Choroid plexus epithelial cell (primary cell): ENCODE data around the gene TCF19.

Experiments used
- DNase-seq: peaks from one replicate; pipeline ENCODE4 v3.0.0-alpha.2; 2010; ENCODE audit warnings: low read depth
- H3K4me3 ChIP-seq: 2 replicates; pipeline ENCODE4 v1.5.1; 2011; ENCODE audit warnings: low read depth, mild to moderate bottlenecking, control low read depth, low read length, moderate library complexity
- CTCF ChIP-seq: conservative IDR thresholded peaks from 2 replicates; pipeline ENCODE4 v1.5.1; 2011; ENCODE audit warnings: low read depth, mild to moderate bottlenecking, control low read depth, inconsistent platforms, low read length, moderate library complexity

TCF19 gene

GRCh38 chr6:31170987-31171671 lies 12.7 kb downstream of the TCF19 start:
- no peak for TF ChIP-seq CTCF
- no peak overlapping the region for H3K4me3 ChIP-seq
- DNase-seq = no peak

- H3K4me3 ChIP-seq = no peak overlapping the region
- TF ChIP-seq CTCF = no peak
- no peak for DNase-seq
Observed at GRCh38 chr6:31171931-31172905, 13.8 kb downstream of the TCF19 start.

GRCh38 chr6:31172973-31173384 lies 14.6 kb downstream of the TCF19 start:
- H3K4me3 ChIP-seq = no peak overlapping the region
- no peak for TF ChIP-seq CTCF
- DNase-seq = no peak

- peak; percentile 11 for DNase-seq
- no peak for TF ChIP-seq CTCF
- H3K4me3 ChIP-seq = no peak overlapping the region
Observed at GRCh38 chr6:31173406-31173805, 15.0 kb downstream of the TCF19 start.

GRCh38 chr6:31174378-31174777 lies 16.0 kb downstream of the TCF19 start:
- no peak for DNase-seq
- no peak for TF ChIP-seq CTCF
- no peak overlapping the region for H3K4me3 ChIP-seq

- DNase-seq = no peak
Observed at GRCh38 chr6:31175971-31176370, 17.6 kb downstream of the TCF19 start.

More at GRCh38 chr6:31175971-31176370, 17.6 kb downstream of the TCF19 start:
- no peak for TF ChIP-seq CTCF
- H3K4me3 ChIP-seq = no peak overlapping the region
